ENCODE data around the gene MRPL39.

Gene MRPL39

DNA sequence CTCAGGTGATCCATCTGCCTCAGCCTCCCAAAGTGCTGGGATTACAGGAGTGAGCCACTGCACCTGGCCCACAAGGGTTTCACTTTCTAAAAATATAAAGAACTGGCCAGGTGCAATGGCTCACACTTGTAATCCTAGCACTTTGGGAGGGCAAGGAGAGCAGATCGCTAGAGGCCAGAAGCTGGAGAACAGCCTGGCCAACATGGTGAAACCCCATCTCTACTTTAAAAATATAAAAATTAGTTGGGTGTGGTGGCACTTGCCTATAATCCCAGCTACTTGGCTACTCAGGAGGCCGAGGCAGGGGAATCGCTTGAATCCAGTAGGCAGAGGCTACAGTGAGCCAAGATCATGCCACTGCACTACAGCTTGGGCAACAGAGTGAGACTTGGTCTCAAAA is 25.7 kb downstream of the MRPL39 start:
- no peak overlapping the region for H3K27ac Mint-ChIP-seq
- DNase-seq: no peak
- H3K4me3 Mint-ChIP-seq: no peak overlapping the region
- H3K27me3 Mint-ChIP-seq: no peaks in the 10 kb centered on the region
- ATAC-seq: no peak
- peaks cover 56% of the 10 kb centered on the region for H3K4me1 Mint-ChIP-seq
- H3K9me3 Mint-ChIP-seq: peaks cover 0 to 8% of the 10 kb centered on the region in 2 donors

DNA sequence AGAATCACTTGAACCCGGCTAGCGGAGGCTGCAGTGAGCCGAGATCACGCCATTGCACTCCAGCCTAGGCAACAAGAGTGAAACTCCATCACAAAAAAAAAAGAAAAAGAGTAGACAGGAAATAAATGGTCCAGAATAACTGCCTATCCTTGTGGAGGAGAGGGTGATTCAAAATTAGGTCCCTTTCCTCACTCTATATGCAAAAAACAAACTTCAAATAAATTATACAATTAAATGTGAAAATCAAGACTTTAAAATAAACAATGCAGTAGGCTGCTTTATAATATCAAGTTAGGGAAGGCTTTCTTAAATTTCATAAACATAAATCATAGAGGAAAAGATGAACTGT is 26.4 kb downstream of the MRPL39 start:
- ATAC-seq (no peak), DNase-seq (no peak)
- H3K27me3 Mint-ChIP-seq: no peaks in the 10 kb centered on the region
- H3K9me3 Mint-ChIP-seq: peaks cover 0 to 8% of the 10 kb centered on the region in 2 donors
- H3K4me1 Mint-ChIP-seq: peaks cover 63% of the 10 kb centered on the region
- no peak overlapping the region for H3K4me3 Mint-ChIP-seq
- peak overlapping the region in 1 of 2 donors; percentile 77 for H3K27ac Mint-ChIP-seq

- ATAC-seq (no peak), DNase-seq (no peak)
- Mint-ChIP-seq H3K4me3 (no peak overlapping the region), H3K9me3 (peaks cover 0 to 8% of the 10 kb centered on the region in 2 donors), H3K27me3 (no peaks in the 10 kb centered on the region), H3K4me1 (peaks cover 66% of the 10 kb centered on the region), H3K27ac (no peak overlapping the region)
Measured at GRCh38 chr21:25579226-25580013, 27.9 kb downstream of the MRPL39 start.

- Mint-ChIP-seq H3K9me3 (peaks cover 0 to 8% of the 10 kb centered on the region in 2 donors), H3K4me1 (peaks cover 63% of the 10 kb centered on the region), H3K27me3 (no peaks in the 10 kb centered on the region), H3K4me3 (no peak overlapping the region), H3K27ac (peak overlapping the region in 1 of 2 donors; percentile 85)
- DNase-seq (peak in 1 of 2 donors; percentile 39), ATAC-seq (peak; percentile 45)
Measured at GRCh38 chr21:25578056-25578961, 29.0 kb downstream of the MRPL39 start.

DNA sequence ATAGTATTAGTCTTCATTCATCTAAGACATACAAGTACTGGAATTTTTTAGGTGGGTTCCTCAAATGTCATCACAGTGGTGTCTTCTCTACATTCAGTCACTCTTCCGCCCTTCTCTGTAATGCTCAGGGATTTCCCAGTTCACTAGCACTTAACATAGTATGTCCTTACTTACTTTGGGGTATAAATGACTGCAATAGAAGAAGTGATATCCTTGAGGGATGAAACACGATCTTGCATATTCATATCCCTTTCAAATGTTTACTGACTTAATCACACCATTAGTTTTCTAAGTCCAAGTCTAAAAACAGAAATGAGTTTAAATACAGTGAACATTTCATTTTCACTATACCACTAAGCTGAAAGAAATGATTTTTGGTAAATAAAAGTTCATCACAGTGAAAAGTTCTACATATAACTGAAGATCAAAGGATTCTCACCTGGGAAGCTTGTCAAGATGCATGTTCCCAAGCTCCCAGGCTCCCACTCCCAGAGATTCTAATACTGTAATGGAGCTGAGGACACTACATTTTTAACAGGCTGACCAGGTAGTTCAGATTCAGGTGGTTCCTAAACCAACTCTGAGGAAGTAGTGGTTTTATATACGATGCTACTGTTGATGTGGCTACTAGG is 29.7 kb downstream of the MRPL39 start:
- H3K27ac Mint-ChIP-seq: peak overlapping the region; percentile 82 to 85
- H3K9me3 Mint-ChIP-seq: peaks cover 0 to 8% of the 10 kb centered on the region in 2 donors
- DNase-seq: no peak
- no peak for ATAC-seq
- H3K27me3 Mint-ChIP-seq: no peaks in the 10 kb centered on the region
- H3K4me1 Mint-ChIP-seq: peaks cover 64% of the 10 kb centered on the region
- H3K4me3 Mint-ChIP-seq: peak overlapping the region; percentile 1 to 54

DNA sequence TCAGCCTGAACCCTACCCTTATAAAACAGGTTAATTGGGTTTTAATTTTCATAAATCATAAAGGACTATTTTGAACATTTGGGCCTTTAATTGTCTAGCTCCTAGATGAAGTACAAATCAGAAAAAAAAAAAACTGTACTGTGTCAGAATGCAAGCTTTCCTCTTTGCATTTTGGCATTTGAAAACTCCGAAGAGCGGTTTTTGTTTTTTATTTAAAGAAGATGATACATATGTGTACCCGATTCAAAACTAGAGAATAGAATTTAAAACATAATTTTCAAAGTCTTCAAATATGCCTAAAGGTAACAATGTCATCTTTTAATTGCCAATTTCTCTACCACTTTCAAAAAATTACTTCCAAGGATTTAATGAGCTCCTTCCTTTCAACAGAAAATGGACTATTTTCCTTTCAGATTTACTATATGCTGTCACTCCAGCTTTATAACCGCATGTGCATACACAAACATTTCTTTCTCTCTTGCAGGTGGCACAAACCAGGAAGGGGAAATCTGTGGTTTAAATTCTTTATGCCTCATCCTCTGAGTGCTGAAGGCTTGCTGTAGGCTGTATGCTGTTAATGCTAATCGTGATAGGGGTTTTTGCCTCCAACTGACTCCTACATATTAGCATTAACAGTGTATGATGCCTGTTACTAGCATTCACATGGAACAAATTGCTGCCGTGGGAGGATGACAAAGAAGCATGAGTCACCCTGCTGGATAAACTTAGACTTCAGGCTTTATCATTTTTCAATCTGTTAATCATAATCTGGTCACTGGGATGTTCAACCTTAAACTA is 33.7 kb downstream of the MRPL39 start:
- no peaks in the 10 kb centered on the region for H3K9me3 Mint-ChIP-seq
- no peaks in the 10 kb centered on the region for H3K27me3 Mint-ChIP-seq
- peaks cover 72% of the 10 kb centered on the region for H3K4me1 Mint-ChIP-seq
- DNase-seq: peak in 1 of 2 donors; percentile 69
- peak overlapping the region; percentile 68 to 96 for H3K27ac Mint-ChIP-seq
- H3K4me3 Mint-ChIP-seq: peak overlapping the region; percentile 80 to 86
- peak; percentile 81 for ATAC-seq

DNA sequence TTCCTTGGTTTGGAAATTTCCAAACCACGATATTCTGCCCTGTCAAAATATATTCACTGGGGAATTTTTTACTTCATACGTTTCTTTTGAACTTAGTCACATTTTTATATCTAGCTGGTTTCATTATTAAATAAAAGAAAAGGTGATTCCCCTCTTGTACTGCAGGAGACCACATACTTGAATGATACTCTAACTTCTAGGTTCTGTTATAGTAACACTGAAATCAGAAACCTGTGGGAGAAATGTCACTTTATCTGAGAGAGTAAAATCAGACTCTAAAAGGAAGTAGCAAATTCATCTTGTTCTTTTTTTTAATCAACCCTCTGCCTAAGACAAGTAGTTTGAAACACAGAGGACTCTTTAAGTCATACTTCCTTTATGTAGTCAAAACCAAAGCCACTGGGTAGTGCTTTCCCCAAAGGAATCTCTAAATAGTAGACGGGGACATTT is 34.4 kb downstream of the MRPL39 start:
- ATAC-seq (peak; percentile 87), DNase-seq (no peak)

GRCh38 chr21:25571726-25572121 is 35.6 kb downstream of the MRPL39 start:
- DNase-seq (no peak), ATAC-seq (no peak)
- H3K27me3 Mint-ChIP-seq: no peaks in the 10 kb centered on the region
- H3K4me3 Mint-ChIP-seq: peak overlapping the region; percentile 76 to 86
- H3K4me1 Mint-ChIP-seq: peaks cover 69% of the 10 kb centered on the region
- H3K27ac Mint-ChIP-seq: peak overlapping the region in 1 of 2 donors; percentile 7
- H3K9me3 Mint-ChIP-seq: no peaks in the 10 kb centered on the region

More for the DNA sequence above, 34.4 kb downstream of the MRPL39 start:
- H3K4me3 Mint-ChIP-seq: peak overlapping the region; percentile 80 to 86
- no peaks in the 10 kb centered on the region for H3K27me3 Mint-ChIP-seq
- H3K9me3 Mint-ChIP-seq: no peaks in the 10 kb centered on the region
- peak overlapping the region; percentile 68 to 96 for H3K27ac Mint-ChIP-seq
- peaks cover 72% of the 10 kb centered on the region for H3K4me1 Mint-ChIP-seq

DNA sequence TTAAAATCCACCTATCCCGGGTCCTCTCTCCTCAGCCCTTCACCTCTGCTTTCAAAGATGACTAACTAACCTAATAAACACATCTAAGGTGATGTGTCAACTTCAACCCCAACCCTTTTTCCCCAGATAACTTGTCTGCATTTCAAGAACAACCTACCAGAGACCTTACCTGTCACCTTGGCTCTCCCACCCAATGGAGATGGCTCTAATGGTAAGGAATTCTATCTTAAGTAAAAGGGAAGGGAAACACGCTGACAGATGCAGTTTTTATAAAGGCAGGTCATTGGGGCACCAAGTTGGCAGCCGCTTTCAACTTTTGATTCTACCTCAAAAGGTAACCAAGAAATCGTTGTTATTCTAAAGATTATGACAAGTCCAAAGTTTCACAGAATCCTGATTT is 37.6 kb downstream of the MRPL39 start:
- DNase-seq: no peak
- H3K4me3 Mint-ChIP-seq: peak overlapping the region; percentile 73 to 84
- no peaks in the 10 kb centered on the region for H3K27me3 Mint-ChIP-seq
- ATAC-seq: no peak
- no peaks in the 10 kb centered on the region for H3K9me3 Mint-ChIP-seq
- peaks cover 51% of the 10 kb centered on the region for H3K4me1 Mint-ChIP-seq
- H3K27ac Mint-ChIP-seq: peak overlapping the region; percentile 0 to 36

GRCh38 chr21:25569084-25569483 is 38.2 kb downstream of the MRPL39 start:
- Mint-ChIP-seq H3K9me3 (no peaks in the 10 kb centered on the region), H3K4me3 (peak overlapping the region; percentile 73 to 84), H3K27me3 (no peaks in the 10 kb centered on the region), H3K27ac (no peak overlapping the region), H3K4me1 (peaks cover 51% of the 10 kb centered on the region)
- DNase-seq: no peak
- ATAC-seq: no peak

- Mint-ChIP-seq H3K4me3 (peak overlapping the region; percentile 84 to 85), H3K27me3 (no peaks in the 10 kb centered on the region), H3K27ac (peak overlapping the region in 1 of 2 donors; percentile 58), H3K9me3 (no peaks in the 10 kb centered on the region), H3K4me1 (peaks cover 42% of the 10 kb centered on the region)
- DNase-seq (no peak), ATAC-seq (no peak)
Measured at GRCh38 chr21:25568246-25568645, 39.0 kb downstream of the MRPL39 start.

GRCh38 chr21:25567472-25567871 is 39.8 kb downstream of the MRPL39 start:
- Mint-ChIP-seq H3K4me1 (peaks cover 37% of the 10 kb centered on the region), H3K4me3 (peak overlapping the region; percentile 84 to 85), H3K9me3 (no peaks in the 10 kb centered on the region), H3K27ac (peak overlapping the region; percentile 49 to 75), H3K27me3 (no peaks in the 10 kb centered on the region)
- no peak for DNase-seq
- peak; percentile 23 for ATAC-seq

GRCh38 chr21:25566645-25567044 is 40.6 kb downstream of the MRPL39 start:
- H3K4me1 Mint-ChIP-seq: peaks cover 33% of the 10 kb centered on the region
- H3K27ac Mint-ChIP-seq: peak overlapping the region; percentile 7 to 74
- no peak for ATAC-seq
- peak overlapping the region; percentile 84 to 85 for H3K4me3 Mint-ChIP-seq
- no peaks in the 10 kb centered on the region for H3K27me3 Mint-ChIP-seq
- no peak for DNase-seq
- H3K9me3 Mint-ChIP-seq: no peaks in the 10 kb centered on the region

DNA sequence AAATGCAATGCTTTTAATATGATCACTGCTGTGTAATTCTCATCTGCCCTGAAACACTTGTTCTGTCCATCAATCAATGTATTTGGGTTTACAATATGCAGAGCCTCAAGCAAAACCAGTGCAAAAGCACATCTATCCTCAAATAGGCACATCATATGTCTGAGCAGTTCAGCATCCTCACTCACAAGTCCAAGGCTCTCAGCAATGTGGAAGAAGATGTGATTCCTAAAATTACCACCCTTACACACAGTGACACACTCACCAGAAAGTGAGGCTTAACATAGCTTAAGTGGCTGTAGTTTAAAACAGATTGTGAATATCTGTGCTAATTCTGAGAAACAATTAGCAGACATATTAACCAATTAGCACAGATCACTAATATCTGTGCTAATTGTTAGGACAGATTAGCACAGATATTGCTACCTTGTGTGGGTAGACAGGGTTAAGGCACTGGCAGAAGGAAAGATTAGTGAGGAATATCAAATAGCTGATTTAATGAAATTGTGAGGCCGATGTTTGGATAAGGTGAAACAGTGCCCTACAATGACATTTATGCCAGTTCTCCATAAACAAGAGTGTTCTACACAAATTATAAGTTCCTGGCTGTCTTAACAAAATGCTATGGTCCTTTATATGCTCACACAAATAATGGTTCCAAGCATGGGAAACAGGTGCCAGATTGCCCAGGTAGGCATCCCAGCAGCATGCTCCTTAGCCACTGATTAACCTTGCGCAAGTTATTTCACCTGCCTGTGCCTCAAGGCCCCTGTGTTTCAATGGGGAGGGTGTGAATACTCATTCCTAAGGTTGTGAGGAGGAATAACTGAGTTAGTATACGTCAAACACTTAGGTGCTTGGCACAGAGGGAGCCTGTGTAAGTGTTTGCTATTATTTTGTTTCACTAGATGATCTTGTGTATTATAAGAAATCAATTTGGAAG is 41.7 kb downstream of the MRPL39 start:
- H3K27me3 Mint-ChIP-seq: no peaks in the 10 kb centered on the region

More for the DNA sequence above, 41.7 kb downstream of the MRPL39 start:
- H3K4me1 Mint-ChIP-seq: peaks cover 34% of the 10 kb centered on the region
- peak overlapping the region; percentile 84 to 85 for H3K4me3 Mint-ChIP-seq
- ATAC-seq (no peak), DNase-seq (no peak)
- no peaks in the 10 kb centered on the region for H3K9me3 Mint-ChIP-seq
- H3K27ac Mint-ChIP-seq: peak overlapping the region; percentile 99

Measured in stimulated activated naive CD8-positive, alpha-beta T cell treated with anti-CD3 and anti-CD28 coated beads, Interleukin-15, amount 100 ng/mL, for 72 hours (primary cell).